CD4-positive, alpha-beta T cell treated with Interleukin-15 for 4 hours (primary cell): ENCODE data around the gene POLL.
"Not testable (repeated sequence)": the region's sequence is repeated elsewhere in the genome, so short reads cannot be mapped to it uniquely, and the experiment has no call there.

Source experiments
- DNase-seq: peaks from one replicate; pipeline ENCODE4 v3.0.0-alpha.2; 2020; ENCODE audit warnings: low spot score

POLL gene

GRCh38 chr10:101587725-101588653 lies at the start of gene POLL, which contains the start of gene DPCD:
POLL (minus strand) TSS chr10:101588257; CDS start chr10:101587360, 897 bp downstream.
DPCD (plus strand) TSS chr10:101588321; CDS start chr10:101588337, 16 bp downstream.
- DNase-seq = peak; percentile 89

- DNase-seq = not testable (repeated sequence)
Measured at GRCh38 chr10:101633510-101633909, 45.5 kb upstream of the POLL start.

GRCh38 chr10:101631821-101632475 lies 43.9 kb upstream of the POLL start:
- no peak for DNase-seq

- no peak for DNase-seq
Measured at GRCh38 chr10:101630633-101630920, 42.5 kb upstream of the POLL start.

DNA sequence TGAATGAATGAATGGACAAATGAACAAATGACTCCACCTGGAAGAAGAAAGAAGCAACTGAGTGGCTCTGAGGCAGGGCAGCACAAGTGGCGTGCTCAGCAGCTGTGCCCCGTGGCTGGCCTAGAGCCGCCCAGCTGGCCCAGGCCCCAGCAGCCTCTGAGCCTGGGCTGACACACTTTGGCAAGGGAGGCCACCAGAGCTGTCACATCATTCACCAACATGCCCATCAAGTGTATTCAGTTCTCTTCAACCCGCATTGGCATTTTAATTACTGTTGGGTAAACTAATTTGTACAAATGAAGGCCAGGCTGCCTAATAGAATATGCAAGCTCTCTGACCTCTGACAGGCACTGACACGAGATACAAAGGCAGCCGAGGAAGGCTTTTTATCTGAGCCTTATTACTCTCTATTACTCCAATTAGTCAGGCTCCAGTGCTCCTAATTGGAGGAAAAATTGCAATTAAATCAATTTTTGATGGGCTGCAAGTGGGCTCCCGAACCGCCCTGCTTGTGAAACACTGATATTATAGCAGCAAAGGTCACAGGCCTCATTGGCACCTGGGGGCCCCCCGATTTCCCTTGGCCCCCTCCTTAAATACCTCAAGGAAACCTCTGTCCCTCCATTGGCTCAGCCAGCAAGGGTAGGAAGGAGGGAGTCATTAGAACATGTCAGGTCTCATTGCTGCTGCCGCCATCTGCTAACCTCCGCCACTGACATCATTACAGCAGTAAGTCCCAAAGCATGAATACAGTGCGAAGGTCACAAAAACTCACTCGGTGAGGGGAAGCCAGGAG lies 42.0 kb upstream of the POLL start:
- no peak for DNase-seq

DNA sequence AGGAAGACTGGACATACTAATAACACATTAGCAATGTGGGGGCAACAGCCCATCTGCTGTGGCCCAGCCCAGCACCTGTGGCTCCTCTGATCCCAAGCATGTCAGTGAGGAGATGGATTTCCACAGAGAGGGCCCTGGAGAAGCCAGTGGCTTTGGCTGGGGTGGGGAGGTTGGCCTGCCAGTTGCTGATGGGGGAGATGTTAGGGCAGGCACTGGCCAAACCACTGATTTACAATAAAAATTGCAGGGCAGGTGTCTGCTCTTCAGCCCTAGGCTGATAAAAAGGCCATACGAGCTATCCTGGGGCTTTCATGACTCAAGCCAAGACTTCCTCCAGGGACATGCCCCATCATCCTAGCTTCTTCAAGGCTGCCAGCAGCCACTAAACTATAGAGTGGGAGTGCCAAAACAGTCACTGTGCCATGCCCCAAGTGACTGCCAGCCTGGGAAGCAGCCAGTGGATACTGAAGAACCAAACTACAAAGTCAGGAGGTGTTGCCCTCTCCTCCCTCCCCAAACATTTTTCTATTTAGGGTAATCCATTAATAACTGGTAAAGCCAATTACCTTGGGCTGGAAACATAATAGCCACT lies 37.9 kb upstream of the POLL start:
- no peak for DNase-seq

DNA sequence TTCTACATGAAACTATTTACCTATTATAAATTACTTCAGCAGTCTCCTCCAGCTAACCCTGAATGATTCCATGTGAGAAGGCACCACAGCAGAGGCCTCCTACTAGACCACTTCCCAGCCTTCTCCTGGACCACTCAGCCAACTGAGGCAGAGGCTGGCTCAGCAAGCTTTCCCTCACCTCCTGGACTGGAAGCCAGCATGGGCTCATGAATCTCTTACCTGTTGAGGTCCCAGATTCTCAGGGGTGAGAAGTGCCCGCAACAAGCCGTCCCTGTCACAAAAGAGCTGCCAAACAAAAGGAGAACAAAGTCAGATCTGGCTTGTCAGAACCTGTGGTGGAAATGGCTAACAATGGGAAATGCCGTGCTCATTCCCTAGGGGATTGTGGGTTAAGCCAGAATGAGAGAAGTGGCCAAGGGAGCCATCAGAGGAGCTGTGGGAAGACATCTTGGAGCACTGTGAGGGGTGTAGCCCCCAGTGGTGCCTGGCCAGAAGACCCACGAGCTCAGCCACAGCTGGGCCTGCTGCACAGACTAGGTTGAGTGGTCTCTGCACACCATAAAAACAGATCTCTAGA lies 36.6 kb upstream of the POLL start:
- no peak for DNase-seq

DNA sequence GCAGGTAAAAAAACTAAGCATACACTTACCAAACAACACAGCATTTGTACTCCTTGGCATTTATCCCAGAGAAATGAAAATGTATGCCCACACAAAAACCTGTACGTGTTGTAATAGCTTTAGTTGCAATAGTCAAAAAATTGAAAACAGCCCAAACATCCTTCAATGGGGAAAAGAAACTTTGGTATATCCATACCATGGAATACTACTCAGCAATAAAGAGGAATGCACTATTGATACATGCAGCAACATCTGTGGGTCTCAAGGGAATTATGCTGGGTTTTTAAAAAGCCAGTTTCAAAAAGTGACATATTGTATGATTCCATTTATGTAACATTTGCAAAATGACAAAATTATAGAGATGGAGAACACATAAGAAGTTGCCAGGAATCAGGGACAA lies 35.5 kb upstream of the POLL start:
- no peak for DNase-seq

GRCh38 chr10:101619983-101620382 lies 31.9 kb upstream of the POLL start:
- DNase-seq = no peak

GRCh38 chr10:101618871-101619270 lies 30.8 kb upstream of the POLL start:
- DNase-seq = no peak

DNA sequence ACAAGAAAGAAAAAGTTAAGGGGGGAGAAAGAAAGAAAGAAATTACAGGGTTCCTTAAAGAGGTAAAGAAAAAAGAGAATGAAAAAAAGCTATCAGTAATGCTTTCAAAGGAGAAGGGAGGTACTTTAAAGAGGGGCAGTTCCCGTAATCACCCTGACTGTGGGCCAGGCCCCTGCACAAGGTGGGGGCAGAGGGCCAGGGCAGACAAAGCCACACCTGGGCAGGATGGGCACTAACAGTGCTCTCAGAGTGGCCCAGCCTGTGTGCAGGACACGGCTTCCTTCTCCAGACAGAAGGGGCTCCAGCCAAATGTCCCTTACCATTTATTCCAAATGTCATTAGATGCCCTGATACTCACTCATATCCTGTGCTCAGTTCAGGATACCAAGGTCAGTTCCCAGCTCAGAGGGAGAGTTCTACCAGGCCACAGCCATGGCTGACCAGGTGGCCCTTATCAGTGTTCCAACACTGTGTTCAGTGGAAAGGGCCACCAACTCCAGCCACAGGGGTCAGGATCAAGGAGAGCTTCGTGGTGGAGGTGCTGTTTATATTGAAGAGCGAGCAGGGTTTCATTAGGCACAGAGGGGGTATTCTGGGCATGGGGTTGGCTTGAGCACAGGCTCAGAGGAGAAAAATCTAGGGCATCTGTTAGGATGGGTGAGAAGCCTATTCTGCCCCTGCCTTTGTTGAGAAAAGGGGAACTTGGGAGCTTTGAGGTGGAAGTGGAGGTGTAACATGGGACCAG lies 29.9 kb upstream of the POLL start:
- DNase-seq = no peak

- DNase-seq = no peak
Measured at GRCh38 chr10:101617102-101617823, 29.2 kb upstream of the POLL start.

DNA sequence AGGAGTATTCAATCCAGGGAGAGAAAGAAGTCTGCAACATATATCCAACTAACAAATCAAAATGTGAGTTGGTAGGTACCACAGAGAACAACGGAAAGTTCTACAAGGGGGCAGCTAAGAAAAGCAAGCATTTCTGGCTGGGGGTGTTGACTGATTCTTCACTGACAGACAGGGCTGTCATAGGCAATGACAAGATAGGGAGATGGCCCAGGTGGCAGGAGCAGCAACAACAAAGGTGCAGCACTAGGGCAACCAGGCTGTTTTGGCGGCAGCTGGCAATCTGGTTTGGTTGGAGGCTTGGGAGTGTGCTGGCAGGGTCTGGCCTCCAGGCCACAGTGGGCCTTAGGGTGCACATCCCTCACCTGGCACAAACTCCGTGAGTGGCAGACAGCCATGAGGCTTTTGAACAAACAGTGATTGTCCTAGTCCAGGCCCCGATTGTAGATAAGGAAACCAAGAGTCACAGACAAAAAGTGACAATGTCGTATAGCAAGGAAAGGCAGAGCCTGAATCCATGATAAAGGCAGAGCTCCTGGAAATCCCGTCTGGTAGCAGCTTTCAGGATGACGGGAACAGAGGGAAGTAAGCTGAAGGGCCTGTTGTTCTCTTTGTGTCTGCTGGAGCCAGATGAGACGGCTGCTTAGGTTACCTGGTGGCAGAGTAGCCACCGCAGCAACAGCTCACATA lies 28.5 kb upstream of the POLL start:
- no peak for DNase-seq

GRCh38 chr10:101615525-101616116 lies 27.6 kb upstream of the POLL start:
- no peak for DNase-seq

GRCh38 chr10:101614663-101615524 lies 26.8 kb upstream of the POLL start:
- DNase-seq = no peak

GRCh38 chr10:101613646-101614045 lies 25.6 kb upstream of the POLL start:
- no peak for DNase-seq

DNA sequence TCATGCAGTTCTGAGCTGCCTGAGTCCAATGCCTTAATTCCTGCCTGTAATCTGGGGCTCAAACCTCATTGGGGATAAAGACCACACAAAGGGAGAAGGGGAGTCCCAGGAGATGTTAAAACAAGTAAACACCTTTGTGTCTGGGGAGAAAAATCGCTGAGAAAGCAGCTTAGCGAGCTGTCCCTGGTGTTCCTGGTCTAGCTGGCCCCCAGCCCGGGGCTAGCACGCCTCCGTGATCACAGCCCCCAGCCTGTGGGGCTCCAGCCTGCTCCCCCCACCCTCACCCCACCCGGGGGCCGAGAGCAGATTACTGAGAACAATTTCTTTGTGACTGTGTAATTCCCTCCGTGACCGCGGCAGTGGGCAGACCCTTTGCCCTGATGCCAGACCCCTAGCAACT lies 24.8 kb upstream of the POLL start:
- DNase-seq = no peak

DNA sequence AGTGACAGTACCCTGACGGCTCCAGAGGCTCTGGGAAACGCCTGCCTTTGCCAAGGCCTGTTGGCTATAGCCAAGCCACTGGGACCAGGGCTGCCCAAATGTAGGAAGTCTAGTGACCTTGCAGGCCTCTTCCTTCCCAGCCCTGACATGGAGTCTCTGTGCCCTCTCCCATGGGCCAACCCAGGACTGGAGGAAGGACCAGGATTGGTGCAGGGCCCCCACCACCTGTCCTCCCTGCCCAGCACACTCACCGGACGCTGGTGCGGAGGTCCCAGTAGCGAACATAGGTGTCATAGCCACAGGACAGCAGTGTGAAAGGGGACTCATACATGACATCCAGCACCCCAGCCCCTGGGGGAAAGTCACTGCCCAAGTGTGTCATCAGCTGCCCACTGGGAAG lies 24.0 kb upstream of the POLL start:
- DNase-seq = no peak
